Natural killer cell (primary cell): ENCODE measurements around the gene ARHGAP30. TPM values are rescaled to one million over a fixed set of nuclear protein-coding genes. Genes with fewer than 3 reads are reported as not detected.
A peak's percentile ranks its signal among the peaks of the same experiment; 100 is the strongest.

ENCODE experiments used
- ATAC-seq, 3 donors: fragments of 150-1000 bp in 2 of 3; fragments of 200-7000 bp in 1 of 3; cut with Tn5 transposase; 1 replicate in 1 of 3; 2 replicates in 2 of 3; pipeline ENCODE4 v1.10.0; 2021; ENCODE audit warnings: mild to moderate bottlenecking in 2 of 3, moderate library complexity in 2 of 3
- DNase-seq, 2 donors: peaks; one replicate each; pipeline versions ENCODE4 v3.0.0 to v3.0.0-alpha.2; 2013 to 2021; ENCODE audit warnings: mixed read lengths in 1 of 2
- H3K27ac ChIP-seq: one replicate; pipeline ENCODE4 v1.5.1; 2013; ENCODE audit warnings: mild to moderate bottlenecking, low read length
- H3K27me3 ChIP-seq: one replicate; pipeline ENCODE4 v1.6.1; 2013; ENCODE audit warnings: low read length; ENCODE audit not compliant: control insufficient read depth, insufficient read depth
- H3K36me3 ChIP-seq: one replicate; pipeline ENCODE4 v1.6.1; 2013; ENCODE audit warnings: low read length; ENCODE audit not compliant: control insufficient read depth, insufficient read depth
- H3K4me1 ChIP-seq: one replicate; pipeline ENCODE4 v1.6.1; 2013; ENCODE audit warnings: low read length; ENCODE audit not compliant: control insufficient read depth, insufficient read depth
- H3K4me3 ChIP-seq: one replicate; pipeline ENCODE4 v1.5.1; 2013; ENCODE audit warnings: low read length
- H3K9me3 ChIP-seq: one replicate; pipeline ENCODE4 v1.6.1; 2013; ENCODE audit warnings: low read length; ENCODE audit not compliant: control insufficient read depth, insufficient read depth
- H3K27ac Mint-ChIP-seq, 2 donors: one replicate each; pipeline ENCODE4 v1.8.0; 2022; ENCODE audit warnings: mild to moderate bottlenecking in 2 of 2, mixed read lengths in 2 of 2, moderate library complexity in 1 of 2
- H3K27me3 Mint-ChIP-seq, 2 donors: one replicate each; pipeline ENCODE4 v1.8.0; 2022; ENCODE audit warnings: low read depth in 2 of 2, mixed read lengths in 2 of 2
- H3K36me3 Mint-ChIP-seq: one replicate; pipeline ENCODE4 v1.8.0; 2022; ENCODE audit warnings: mixed read lengths
- H3K4me1 Mint-ChIP-seq, 2 donors: one replicate each; pipeline ENCODE4 v1.8.0; 2022; ENCODE audit warnings: mixed read lengths in 2 of 2
- H3K4me3 Mint-ChIP-seq: one replicate; pipeline ENCODE4 v1.8.0; 2022; ENCODE audit warnings: mild to moderate bottlenecking, moderate library complexity, mixed read lengths
- H3K9me3 Mint-ChIP-seq, 2 donors: one replicate each; pipeline ENCODE4 v1.8.0; 2022; ENCODE audit warnings: mixed read lengths in 2 of 2
- WGBS: methylation state at CpG from one replicate; pipeline ENCODE4 v1.1.7; 2013; ENCODE audit warnings: missing lambda C conversion rate; ENCODE audit not compliant: insufficient coverage; 5-methylcytosine and 5-hydroxymethylcytosine counted together
- intact Hi-C: fragments of 100-400 bp; cut with micrococcal nuclease; formaldehyde crosslinking; loops from one replicate; pipeline ENCODE4 v1.14.2; 2022
- total RNA-seq, 4 donors: library from RNA; stranded (reverse); fragments of 120-200 nt in 1 of 4; gene quantifications; one replicate each; pipeline versions ENCODE4 v1.2.3 to v1.2.4, GENCODE V29; 2013 to 2022
- TF ChIP-seq, protein P1 (sequence below): fragments of 200-600 bp; IDR thresholded peaks from one replicate; pipeline ENCODE4 v1.8.0; 2022; ENCODE audit warnings: antibody characterized with exemption

The ARHGAP30 gene
- total RNA-seq, 3 donors from 2014 or later (not counting 1 experiment from before 2014, with no cell fraction given): 246 to 310 (median 272) TPM

DNA sequence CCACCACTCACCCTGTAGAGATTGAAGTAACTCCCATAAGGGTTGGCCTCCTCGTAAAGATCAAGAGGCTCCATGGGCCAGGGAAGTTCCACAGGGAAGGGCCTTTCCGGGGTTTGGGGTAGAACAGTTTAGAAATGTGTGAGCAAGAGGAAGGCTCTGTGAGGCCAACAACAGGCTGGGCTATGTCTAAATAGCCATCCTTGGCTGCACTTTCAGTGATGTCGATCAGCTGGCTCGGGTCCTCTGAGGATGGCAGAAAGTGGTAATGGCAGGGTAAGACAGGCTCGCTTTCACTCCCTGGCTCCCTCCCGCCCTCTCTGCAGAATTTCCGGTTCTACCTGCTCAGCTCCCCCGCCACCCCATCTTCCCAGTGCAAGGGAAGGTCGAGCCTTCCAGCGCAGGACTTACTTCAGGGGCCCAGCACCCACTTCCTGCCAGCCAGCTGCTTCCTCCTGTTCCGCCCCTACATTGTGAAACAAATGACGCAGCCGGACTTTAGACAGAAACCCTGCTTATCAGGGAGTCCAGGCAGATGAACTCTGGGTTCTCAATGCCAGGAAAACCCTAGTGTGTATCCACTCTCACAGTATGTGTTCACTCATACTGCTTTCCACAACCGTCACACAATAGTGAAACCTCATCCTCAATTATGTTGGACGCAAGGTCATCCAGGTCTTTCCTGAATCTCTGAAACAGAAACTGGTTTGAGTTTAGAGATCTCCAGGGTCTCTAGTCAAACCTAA lies 56.0 kb downstream of the ARHGAP30 start:
- intact Hi-C loops: no loop called here
- Mint-ChIP-seq H3K9me3 (no peaks in the 10 kb centered on the region), H3K36me3 (no peaks in the 10 kb centered on the region), H3K27ac (peak overlapping the region; percentile 94 to 98), H3K27me3 (no peaks in the 10 kb centered on the region), H3K4me1 (peaks cover 20 to 26% of the 10 kb centered on the region in 2 donors), H3K4me3 (peak overlapping the region; percentile 87)
- TF ChIP-seq, protein P1, sequence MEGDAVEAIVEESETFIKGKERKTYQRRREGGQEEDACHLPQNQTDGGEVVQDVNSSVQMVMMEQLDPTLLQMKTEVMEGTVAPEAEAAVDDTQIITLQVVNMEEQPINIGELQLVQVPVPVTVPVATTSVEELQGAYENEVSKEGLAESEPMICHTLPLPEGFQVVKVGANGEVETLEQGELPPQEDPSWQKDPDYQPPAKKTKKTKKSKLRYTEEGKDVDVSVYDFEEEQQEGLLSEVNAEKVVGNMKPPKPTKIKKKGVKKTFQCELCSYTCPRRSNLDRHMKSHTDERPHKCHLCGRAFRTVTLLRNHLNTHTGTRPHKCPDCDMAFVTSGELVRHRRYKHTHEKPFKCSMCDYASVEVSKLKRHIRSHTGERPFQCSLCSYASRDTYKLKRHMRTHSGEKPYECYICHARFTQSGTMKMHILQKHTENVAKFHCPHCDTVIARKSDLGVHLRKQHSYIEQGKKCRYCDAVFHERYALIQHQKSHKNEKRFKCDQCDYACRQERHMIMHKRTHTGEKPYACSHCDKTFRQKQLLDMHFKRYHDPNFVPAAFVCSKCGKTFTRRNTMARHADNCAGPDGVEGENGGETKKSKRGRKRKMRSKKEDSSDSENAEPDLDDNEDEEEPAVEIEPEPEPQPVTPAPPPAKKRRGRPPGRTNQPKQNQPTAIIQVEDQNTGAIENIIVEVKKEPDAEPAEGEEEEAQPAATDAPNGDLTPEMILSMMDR: no peak
- H3K27ac ChIP-seq: peak overlapping the region; percentile 81
- no peaks in the 10 kb centered on the region for H3K9me3 ChIP-seq
- 4% methylated on average over 15 of the region's 15 CpGs for WGBS
- H3K4me1 ChIP-seq: peaks cover 25% of the 10 kb centered on the region
- H3K4me3 ChIP-seq: peak overlapping the region; percentile 7
- DNase-seq (peak; percentile 61 to 79), ATAC-seq (peak; percentile 88 to 93 (median 89))
- no peaks in the 10 kb centered on the region for H3K36me3 ChIP-seq
- H3K27me3 ChIP-seq: no peaks in the 10 kb centered on the region

DNA sequence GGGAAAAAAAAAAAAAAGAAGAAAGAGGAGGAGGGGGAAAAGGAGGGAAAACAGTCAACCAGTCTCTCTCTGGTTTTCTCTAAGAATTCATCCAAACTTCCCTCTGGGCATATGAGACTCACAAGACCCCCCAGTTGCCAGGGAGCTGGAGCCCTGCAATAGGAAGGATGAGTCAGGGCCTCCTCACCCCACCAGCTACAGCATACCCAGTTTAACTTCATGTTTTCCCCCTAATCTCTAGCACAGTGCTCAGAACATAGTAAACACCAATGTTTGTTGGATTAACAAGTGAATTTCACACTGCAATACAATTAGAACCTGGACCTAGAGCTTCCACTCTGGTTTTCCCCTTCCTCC lies 56.6 kb downstream of the ARHGAP30 start:
- no peaks in the 10 kb centered on the region for H3K9me3 ChIP-seq
- H3K9me3 Mint-ChIP-seq: no peaks in the 10 kb centered on the region
- peak overlapping the region; percentile 7 for H3K4me3 ChIP-seq
- DNase-seq (no peak), ATAC-seq (peak in 1 of 3 donors; percentile 47)
- intact Hi-C loops: no loop called here
- peak overlapping the region; percentile 94 to 98 for H3K27ac Mint-ChIP-seq
- peaks cover 20 to 22% of the 10 kb centered on the region in 2 donors for H3K4me1 Mint-ChIP-seq
- no peaks in the 10 kb centered on the region for H3K36me3 Mint-ChIP-seq
- no peaks in the 10 kb centered on the region for H3K27me3 ChIP-seq
- H3K4me3 Mint-ChIP-seq: peak overlapping the region; percentile 87
- TF ChIP-seq, protein P1: no peak
- peak overlapping the region; percentile 81 for H3K27ac ChIP-seq
- H3K36me3 ChIP-seq: no peaks in the 10 kb centered on the region
- H3K4me1 ChIP-seq: peaks cover 25% of the 10 kb centered on the region
- no peaks in the 10 kb centered on the region for H3K27me3 Mint-ChIP-seq

DNA sequence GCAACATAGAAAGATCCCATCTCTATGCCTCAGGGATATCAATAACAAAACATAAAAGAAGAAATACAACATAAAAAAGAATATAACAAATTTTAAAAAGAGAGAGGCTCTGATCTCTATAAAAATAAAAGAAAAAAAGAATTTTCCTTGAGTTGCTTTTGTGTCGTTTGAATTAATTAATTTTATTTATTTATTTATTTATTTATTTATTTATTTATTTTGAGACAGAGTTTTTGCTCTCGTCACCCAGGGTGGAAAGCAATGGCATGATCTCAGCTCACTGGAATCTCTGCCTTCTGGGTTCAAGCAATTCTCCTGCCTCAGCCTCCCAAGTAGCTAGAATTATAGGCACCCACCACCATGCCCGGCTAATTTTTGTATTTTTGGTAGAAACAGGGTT lies 57.3 kb downstream of the ARHGAP30 start:
- Mint-ChIP-seq H3K27me3 (no peaks in the 10 kb centered on the region), H3K9me3 (no peaks in the 10 kb centered on the region), H3K4me1 (peaks cover 19 to 20% of the 10 kb centered on the region in 2 donors), H3K4me3 (peak overlapping the region; percentile 37), H3K36me3 (no peaks in the 10 kb centered on the region), H3K27ac (peak overlapping the region; percentile 64 to 98)
- intact Hi-C loops: no loop called here
- no peaks in the 10 kb centered on the region for H3K36me3 ChIP-seq
- H3K9me3 ChIP-seq: no peaks in the 10 kb centered on the region
- H3K4me3 ChIP-seq: no peak overlapping the region
- H3K27me3 ChIP-seq: no peaks in the 10 kb centered on the region
- no peak overlapping the region for H3K27ac ChIP-seq
- H3K4me1 ChIP-seq: peaks cover 21% of the 10 kb centered on the region
- TF ChIP-seq, protein P1: no peak
- DNase-seq: no peak
- no peak for ATAC-seq
- WGBS: 88% methylated on average over 1 of the region's 3 CpGs
